A549 (cell line): ENCODE data around the gene VAPA.

Source experiments
- CBX2 ChIP-seq: fragments of 200-600 bp; sonication (generic); IDR thresholded peaks from 2 replicates; pipeline ENCODE4 v1.6.1; 2016; ENCODE audit warnings: low read depth, mild to moderate bottlenecking, borderline replicate concordance
- CHD4 ChIP-seq: fragments of 200-600 bp; sonication (generic); IDR thresholded peaks from 2 replicates; pipeline ENCODE4 v1.6.1; 2016; ENCODE audit warnings: antibody characterized with exemption, mild to moderate bottlenecking, borderline replicate concordance
- CTCF ChIP-seq: fragments of >200 bp; sonication (Bioruptor Twin); formaldehyde crosslinking; IDR thresholded peaks from 3 replicates; pipeline ENCODE4 v1.5.1; 2016
- ELK1 ChIP-seq: fragments of 150-350 bp; IDR thresholded peaks from 2 replicates; pipeline ENCODE4 v1.6.1; 2014; ENCODE audit warnings: low read depth, mild to moderate bottlenecking, low read length
- EP300 ChIP-seq, 2 experiments: fragments of >200 bp; sonication (Bioruptor Twin); formaldehyde crosslinking; IDR thresholded peaks; 2 replicates in 1 of 2; 3 replicates in 1 of 2; pipeline ENCODE4 v1.6.1; 2016 to 2017
- JUNB ChIP-seq: fragments of >200 bp; sonication (Bioruptor Twin); formaldehyde crosslinking; IDR thresholded peaks from 2 replicates; pipeline ENCODE4 v1.6.1; 2016
- KDM1A ChIP-seq: fragments of 200-600 bp; sonication (generic); IDR thresholded peaks from 2 replicates; pipeline ENCODE4 v1.6.1; 2016; ENCODE audit warnings: low read depth, mild to moderate bottlenecking
- NR3C1 ChIP-seq: fragments of >200 bp; sonication (Bioruptor Twin); formaldehyde crosslinking; IDR thresholded peaks from 3 replicates; pipeline ENCODE4 v1.6.1; 2017
- PBX3 ChIP-seq: IDR thresholded peaks from 2 replicates; pipeline ENCODE4 v1.6.1; 2012
- POLR2A ChIP-seq: IDR thresholded peaks from 2 replicates; pipeline ENCODE4 v1.6.1; 2012; ENCODE audit warnings: mild to moderate bottlenecking, low read length
- POLR2AphosphoS2 ChIP-seq: conservative IDR thresholded peaks from 2 replicates; pipeline ENCODE4 v1.6.1; 2012; ENCODE audit warnings: low read length, improper control_type of control experiment, inconsistent platforms
- SREBF2 ChIP-seq: fragments of 450-650 bp; IDR thresholded peaks from 2 replicates; pipeline ENCODE4 v1.6.1; 2014; ENCODE audit warnings: mild to moderate bottlenecking, moderate library complexity

- TF ChIP-seq CTCF (no peak), ELK1 (no peak), JUNB (no peak), PBX3 (no peak), CBX2 (no peak), POLR2AphosphoS2 (no peak), CHD4 (no peak), SREBF2 (no peak), NR3C1 (no peak), KDM1A (no peak), POLR2A (no peak), EP300 (IDR thresholded peaks at IDR 0.05) (no peak)
Observed at GRCh38 chr18:9919564-9920232, 5.9 kb downstream of the VAPA start.
